H9 (cell line): Measurements from ENCODE around the gene HSD17B8. TPM values are rescaled to one million over a fixed set of nuclear protein-coding genes. Genes with fewer than 3 reads are reported as not detected.

ENCODE experiments used
- DNase-seq: peaks from one replicate; pipeline ENCODE4 v3.0.0-alpha.2; 2017
- H2AFZ ChIP-seq: one replicate; pipeline ENCODE4 v1.6.1; 2013; ENCODE audit warnings: mild to moderate bottlenecking, low read length, control low read depth, moderate library complexity
- H2AK5ac ChIP-seq: 2 replicates; pipeline ENCODE4 v1.6.1; 2013; ENCODE audit warnings: low read length, control low read depth, mixed read lengths; ENCODE audit not compliant: insufficient read length
- H2BK120ac ChIP-seq: one replicate; pipeline ENCODE4 v1.6.1; 2013; ENCODE audit warnings: low read depth, mild to moderate bottlenecking, low read length, control low read depth, inconsistent platforms; ENCODE audit not compliant: poor library complexity, severe bottlenecking
- H2BK12ac ChIP-seq: 2 replicates; pipeline ENCODE4 v1.6.1; 2013; ENCODE audit warnings: low read length, control low read depth, mixed read lengths, low read depth; ENCODE audit not compliant: insufficient read length
- H2BK15ac ChIP-seq: 2 replicates; pipeline ENCODE4 v1.6.1; 2013; ENCODE audit warnings: low read depth, low read length, control low read depth
- H2BK20ac ChIP-seq: one replicate; pipeline ENCODE4 v1.6.1; 2013; ENCODE audit warnings: low read depth, mild to moderate bottlenecking, low read length, control low read depth, inconsistent platforms; ENCODE audit not compliant: poor library complexity, severe bottlenecking
- H2BK5ac ChIP-seq: 2 replicates; pipeline ENCODE4 v1.6.1; 2013; ENCODE audit warnings: low read length, control low read depth, mixed read lengths; ENCODE audit not compliant: insufficient read length
- H3K14ac ChIP-seq: 2 replicates; pipeline ENCODE4 v1.6.1; 2013; ENCODE audit warnings: low read length, control low read depth; ENCODE audit not compliant: insufficient read depth
- H3K18ac ChIP-seq: 2 replicates; pipeline ENCODE4 v1.6.1; 2013; ENCODE audit warnings: low read depth, mild to moderate bottlenecking, mixed read lengths, low read length, control low read depth; ENCODE audit not compliant: insufficient read length
- H3K23ac ChIP-seq: 2 replicates; pipeline ENCODE4 v1.6.1; 2013; ENCODE audit warnings: low read length, control low read depth, mixed read lengths, low read depth; ENCODE audit not compliant: insufficient read length
- H3K23me2 ChIP-seq: 2 replicates; pipeline ENCODE4 v1.6.1; 2013; ENCODE audit warnings: low read depth, mild to moderate bottlenecking, mixed read lengths, low read length, control low read depth; ENCODE audit not compliant: insufficient read length, poor library complexity, severe bottlenecking
- H3K27ac ChIP-seq: 2 replicates; pipeline ENCODE4 v1.5.1; 2013; ENCODE audit warnings: low read length, control low read depth, mixed read lengths, low read depth; ENCODE audit not compliant: insufficient read length
- H3K27me3 ChIP-seq: 2 replicates; pipeline ENCODE4 v1.6.1; 2013; ENCODE audit warnings: low read length, control low read depth, inconsistent platforms; ENCODE audit not compliant: insufficient read depth
- H3K4ac ChIP-seq: 2 replicates; pipeline ENCODE4 v1.6.1; 2013; ENCODE audit warnings: low read depth, mild to moderate bottlenecking, control low read depth, inconsistent platforms, low read length, moderate library complexity
- H3K4me1 ChIP-seq: 2 replicates; pipeline ENCODE4 v1.6.1; 2013; ENCODE audit warnings: low read length, control low read depth, inconsistent platforms; ENCODE audit not compliant: insufficient read depth
- H3K4me2 ChIP-seq: 2 replicates; pipeline ENCODE4 v1.6.1; 2013; ENCODE audit warnings: low read length, control low read depth, mixed read lengths; ENCODE audit not compliant: insufficient read length, insufficient read depth
- H3K56ac ChIP-seq: 2 replicates; pipeline ENCODE4 v1.6.1; 2013; ENCODE audit warnings: low read depth, mild to moderate bottlenecking, mixed read lengths, low read length, control low read depth; ENCODE audit not compliant: insufficient read length
- H3K79me1 ChIP-seq: 2 replicates; pipeline ENCODE4 v1.6.1; 2013; ENCODE audit warnings: low read depth, mild to moderate bottlenecking, moderate library complexity, low read length, control low read depth, inconsistent platforms; ENCODE audit not compliant: insufficient read depth, poor library complexity, severe bottlenecking
- H3K79me2 ChIP-seq: 2 replicates; pipeline ENCODE4 v1.6.1; 2013; ENCODE audit warnings: low read length, control low read depth, inconsistent platforms; ENCODE audit not compliant: insufficient read depth
- H3K9ac ChIP-seq: 2 replicates; pipeline ENCODE4 v1.6.1; 2013; ENCODE audit warnings: low read length, control low read depth, mixed read lengths; ENCODE audit not compliant: insufficient read length; ENCODE audit errors: extremely low read depth
- H3K9me3 ChIP-seq: one replicate; pipeline ENCODE4 v1.6.1; 2013; ENCODE audit warnings: low read depth, low read length, inconsistent platforms; ENCODE audit not compliant: control insufficient read depth
- H3T11ph ChIP-seq: one replicate; pipeline ENCODE4 v1.6.1; 2013; ENCODE audit warnings: mild to moderate bottlenecking, low read length, control low read depth, inconsistent platforms
- H4K20me1 ChIP-seq: one replicate; pipeline ENCODE4 v1.6.1; 2013; ENCODE audit not compliant: control insufficient read depth, insufficient read length, insufficient read depth
- H4K5ac ChIP-seq: 2 replicates; pipeline ENCODE4 v1.6.1; 2013; ENCODE audit warnings: low read depth, mild to moderate bottlenecking, mixed read lengths, low read length, control low read depth; ENCODE audit not compliant: insufficient read length
- H4K8ac ChIP-seq: replicated peaks from 2 replicates; pipeline ENCODE4 v1.6.1; 2013; ENCODE audit warnings: low read length, control low read depth, mixed read lengths, low read depth; ENCODE audit not compliant: insufficient read length
- H4K91ac ChIP-seq: 2 replicates; pipeline ENCODE4 v1.6.1; 2013; ENCODE audit warnings: low read depth, mild to moderate bottlenecking, moderate library complexity, mixed read lengths, low read length, control low read depth; ENCODE audit not compliant: insufficient read length
- H3K27ac Mint-ChIP-seq, 3 experiments: 2 replicates in 2 of 3; 3 replicates in 1 of 3; pipeline ENCODE4 v1.8.0; 2020 to 2021; ENCODE audit warnings: mixed read lengths in 3 of 3, mild to moderate bottlenecking in 1 of 3, moderate library complexity in 1 of 3
- H3K27me3 Mint-ChIP-seq: 2 replicates; pipeline ENCODE4 v1.8.0; 2021; ENCODE audit warnings: low read depth, mild to moderate bottlenecking, moderate library complexity, mixed read lengths
- H3K36me3 Mint-ChIP-seq, 3 experiments: 2 replicates in 2 of 3; 3 replicates in 1 of 3; pipeline ENCODE4 v1.8.0; 2020 to 2021; ENCODE audit warnings: low read depth in 3 of 3, mixed read lengths in 3 of 3; ENCODE audit not compliant: insufficient read depth in 1 of 3
- H3K4me1 Mint-ChIP-seq, 2 experiments: 2 replicates each; pipeline ENCODE4 v1.8.0; 2020; ENCODE audit warnings: mixed read lengths in 2 of 2
- H3K4me3 Mint-ChIP-seq, 2 experiments: 2 replicates in 1 of 2; 3 replicates in 1 of 2; pipeline ENCODE4 v1.8.0; 2020 to 2021; ENCODE audit warnings: mild to moderate bottlenecking in 2 of 2, mixed read lengths in 2 of 2, moderate library complexity in 1 of 2
- H3K9me3 Mint-ChIP-seq, 2 experiments: 2 replicates in 1 of 2; 3 replicates in 1 of 2; pipeline ENCODE4 v1.8.0; 2020; ENCODE audit warnings: mild to moderate bottlenecking in 2 of 2, mixed read lengths in 2 of 2, moderate library complexity in 1 of 2
- CTCF ChIP-seq: fragments of 200-600 bp; sonication (generic); conservative IDR thresholded peaks from 3 replicates; pipeline ENCODE4 v1.8.0; 2021; ENCODE audit warnings: antibody characterized with exemption, mild to moderate bottlenecking
- WGBS: extraction: QIAGEN DNeasy Blood & Tissue Kit; methylation state at CpG from one replicate; pipeline ENCODE4 v1.1.7; 2013; ENCODE audit warnings: missing lambda C conversion rate, low lambda C conversion rate, mixed read lengths; ENCODE audit not compliant: insufficient read length; ENCODE audit errors: extremely low coverage; 5-methylcytosine and 5-hydroxymethylcytosine counted together
- total RNA-seq: library from RNA; stranded (reverse); gene quantifications from 2 replicates; pipeline ENCODE4 v1.2.1, GENCODE V29; 2021

Gene HSD17B8
- total RNA-seq, 1 experiment from 2014 or later: 7.1 TPM

DNA sequence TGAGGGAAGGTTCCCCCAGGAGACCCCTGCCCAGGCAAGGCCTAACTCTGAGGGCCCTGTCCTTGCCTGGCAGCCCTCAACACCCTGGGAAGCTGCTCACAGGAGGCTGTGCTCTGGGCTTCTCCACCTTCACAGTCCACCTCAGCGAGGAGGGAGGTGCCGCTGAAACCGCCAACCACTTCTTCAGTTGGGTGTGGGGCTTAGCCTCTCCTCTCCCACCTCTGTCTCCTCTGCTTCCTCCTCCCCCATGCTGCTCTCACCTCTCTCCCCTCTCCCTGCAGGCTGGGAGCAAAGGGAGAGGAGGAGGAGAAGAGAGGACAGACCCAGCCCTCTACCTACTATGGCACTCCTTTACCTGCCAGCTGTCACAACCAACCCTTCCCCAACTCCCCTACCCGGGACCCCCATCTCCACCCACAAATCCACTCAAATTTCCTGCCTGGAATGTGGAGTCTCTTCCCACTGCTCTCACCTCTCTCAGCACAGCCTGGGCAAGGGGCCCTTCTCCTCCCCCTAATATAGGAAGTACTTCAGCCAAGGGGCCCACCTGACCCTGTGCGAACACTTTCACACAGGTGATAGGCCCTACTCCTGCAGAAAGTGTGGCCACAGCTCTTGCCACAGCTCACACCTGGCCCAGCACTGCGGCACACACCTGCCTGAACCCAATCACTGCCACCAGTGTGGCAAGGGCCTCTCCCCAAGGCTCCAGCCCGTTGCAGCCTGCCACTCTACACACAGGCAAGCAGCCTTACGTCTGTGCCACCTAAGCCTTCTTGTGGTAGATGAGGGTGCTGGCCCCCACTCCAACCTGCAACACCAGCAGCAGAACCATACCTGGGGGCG, 11.0 kb downstream of the HSD17B8 start:
- peaks cover 62% of the 10 kb centered on the region for H3K27me3 ChIP-seq
- peaks cover 0 to 10% (median 3%) of the 10 kb centered on the region in 3 experiments for H3K36me3 Mint-ChIP-seq

More for the DNA sequence above, 11.0 kb downstream of the HSD17B8 start:
- peak overlapping the region in 1 of 2 experiments; percentile 39; a peak in 1 of 5 replicates for H3K4me3 Mint-ChIP-seq
- Histone ChIP-seq H4K8ac (no peak overlapping the region), H3K4ac (no peak overlapping the region), H3K56ac (no peak overlapping the region), H2AFZ (no peak overlapping the region), H2AK5ac (no peak overlapping the region), H3K14ac (no peak overlapping the region; the same call in 1 of the 2 replicates), H2BK12ac (no peak overlapping the region), H3T11ph (no peak overlapping the region), H3K9ac (no peak overlapping the region), H3K9me3 (no peaks in the 10 kb centered on the region), H2BK15ac (no peak overlapping the region), H4K20me1 (no peaks in the 10 kb centered on the region), H3K23me2 (peaks cover 11% of the 10 kb centered on the region), H3K18ac (no peak overlapping the region), H4K91ac (no peak overlapping the region), H3K27ac (no peak overlapping the region), H3K4me2 (no peak overlapping the region), H4K5ac (no peak overlapping the region), H3K23ac (no peak overlapping the region), H2BK120ac (no peak overlapping the region), H2BK20ac (no peak overlapping the region), H3K4me1 (no peaks in the 10 kb centered on the region), H3K79me1 (no peaks in the 10 kb centered on the region), H2BK5ac (no peak overlapping the region), H3K79me2 (no peaks in the 10 kb centered on the region)
- peaks cover 98% of the 10 kb centered on the region for H3K27me3 Mint-ChIP-seq
- DNase-seq: no peak
- peaks cover 30 to 42% of the 10 kb centered on the region in 2 experiments for H3K4me1 Mint-ChIP-seq
- no peak overlapping the region for H3K27ac Mint-ChIP-seq
- no peak for TF ChIP-seq CTCF
- no CpG with 5 or more reads among the region's 9 CpGs for WGBS
- H3K9me3 Mint-ChIP-seq: peaks cover 0 to 7% of the 10 kb centered on the region in 2 experiments; a peak in 2 of 5 replicates
